ENCODE measurements around the gene IQSEC1.

IQSEC1 gene

GRCh38 chr3:13093687-13094086 is 20.5 kb upstream of the IQSEC1 start:
- H3K4me1 ChIP-seq (ENCODE audit: control insufficient read depth, insufficient read depth, low read length), result peaks cover 13% of the 10 kb centered on the region
- H3K36me3 ChIP-seq (ENCODE audit: control insufficient read depth, insufficient read depth, low read length), result no peaks in the 10 kb centered on the region
- no peak overlapping the region for H3K4me3 ChIP-seq (ENCODE audit: low read depth, low read length)
- H3K27ac ChIP-seq (ENCODE audit: low read depth, low read length), result no peak overlapping the region
- H3K9me3 ChIP-seq (ENCODE audit: control insufficient read depth, insufficient read depth, low read depth, low read length), result no peaks in the 10 kb centered on the region
- no peaks in the 10 kb centered on the region for H3K27me3 ChIP-seq (ENCODE audit: control insufficient read depth, insufficient read depth, low read length)
- H3K9ac ChIP-seq (ENCODE audit: low read length), result no peak overlapping the region

- no peaks in the 10 kb centered on the region for H3K27me3 ChIP-seq (ENCODE audit: control insufficient read depth, insufficient read depth, low read length)
- H3K4me3 ChIP-seq (ENCODE audit: low read depth, low read length), result no peak overlapping the region
- H3K9me3 ChIP-seq (ENCODE audit: control insufficient read depth, insufficient read depth, low read depth, low read length), result no peaks in the 10 kb centered on the region
- no peak overlapping the region for H3K9ac ChIP-seq (ENCODE audit: low read length)
- peaks cover 13% of the 10 kb centered on the region for H3K4me1 ChIP-seq (ENCODE audit: control insufficient read depth, insufficient read depth, low read length)
- H3K27ac ChIP-seq (ENCODE audit: low read depth, low read length), result no peak overlapping the region
- no peaks in the 10 kb centered on the region for H3K36me3 ChIP-seq (ENCODE audit: control insufficient read depth, insufficient read depth, low read length)
Measured at GRCh38 chr3:13092621-13093617, 19.7 kb upstream of the IQSEC1 start.

- Histone ChIP-seq H3K27ac (ENCODE audit: low read depth, low read length) (no peak overlapping the region), H3K36me3 (ENCODE audit: control insufficient read depth, insufficient read depth, low read length) (no peaks in the 10 kb centered on the region), H3K9ac (ENCODE audit: low read length) (no peak overlapping the region), H3K9me3 (ENCODE audit: control insufficient read depth, insufficient read depth, low read depth, low read length) (no peaks in the 10 kb centered on the region), H3K4me1 (ENCODE audit: control insufficient read depth, insufficient read depth, low read length) (peaks cover 13% of the 10 kb centered on the region), H3K4me3 (ENCODE audit: low read depth, low read length) (no peak overlapping the region), H3K27me3 (ENCODE audit: control insufficient read depth, insufficient read depth, low read length) (no peaks in the 10 kb centered on the region)
Measured at GRCh38 chr3:13091898-13092611, 18.8 kb upstream of the IQSEC1 start.

GRCh38 chr3:13088028-13089006 is 15.1 kb upstream of the IQSEC1 start:
- H3K4me1 ChIP-seq (ENCODE audit: control insufficient read depth, insufficient read depth, low read length), result peaks cover 5% of the 10 kb centered on the region
- H3K9me3 ChIP-seq (ENCODE audit: control insufficient read depth, insufficient read depth, low read depth, low read length), result no peaks in the 10 kb centered on the region
- no peak overlapping the region for H3K9ac ChIP-seq (ENCODE audit: low read length)
- H3K4me3 ChIP-seq (ENCODE audit: low read depth, low read length), result no peak overlapping the region
- no peaks in the 10 kb centered on the region for H3K27me3 ChIP-seq (ENCODE audit: control insufficient read depth, insufficient read depth, low read length)
- H3K36me3 ChIP-seq (ENCODE audit: control insufficient read depth, insufficient read depth, low read length), result no peaks in the 10 kb centered on the region
- no peak overlapping the region for H3K27ac ChIP-seq (ENCODE audit: low read depth, low read length)

- Histone ChIP-seq H3K27ac (ENCODE audit: low read depth, low read length) (no peak overlapping the region), H3K36me3 (ENCODE audit: control insufficient read depth, insufficient read depth, low read length) (no peaks in the 10 kb centered on the region), H3K9ac (ENCODE audit: low read length) (no peak overlapping the region), H3K27me3 (ENCODE audit: control insufficient read depth, insufficient read depth, low read length) (no peaks in the 10 kb centered on the region), H3K9me3 (ENCODE audit: control insufficient read depth, insufficient read depth, low read depth, low read length) (no peaks in the 10 kb centered on the region), H3K4me3 (ENCODE audit: low read depth, low read length) (no peak overlapping the region), H3K4me1 (ENCODE audit: control insufficient read depth, insufficient read depth, low read length) (peaks cover 3% of the 10 kb centered on the region)
Measured at GRCh38 chr3:13087320-13087990, 14.2 kb upstream of the IQSEC1 start.

- Histone ChIP-seq H3K9ac (ENCODE audit: low read length) (no peak overlapping the region), H3K36me3 (ENCODE audit: control insufficient read depth, insufficient read depth, low read length) (no peaks in the 10 kb centered on the region), H3K27me3 (ENCODE audit: control insufficient read depth, insufficient read depth, low read length) (no peaks in the 10 kb centered on the region), H3K4me3 (ENCODE audit: low read depth, low read length) (no peak overlapping the region), H3K9me3 (ENCODE audit: control insufficient read depth, insufficient read depth, low read depth, low read length) (no peaks in the 10 kb centered on the region), H3K27ac (ENCODE audit: low read depth, low read length) (no peak overlapping the region), H3K4me1 (ENCODE audit: control insufficient read depth, insufficient read depth, low read length) (no peaks in the 10 kb centered on the region)
Measured at GRCh38 chr3:13086531-13086981, 13.3 kb upstream of the IQSEC1 start.

GRCh38 chr3:13085846-13086179 is 12.6 kb upstream of the IQSEC1 start:
- no peaks in the 10 kb centered on the region for H3K27me3 ChIP-seq (ENCODE audit: control insufficient read depth, insufficient read depth, low read length)
- no peaks in the 10 kb centered on the region for H3K9me3 ChIP-seq (ENCODE audit: control insufficient read depth, insufficient read depth, low read depth, low read length)
- H3K27ac ChIP-seq (ENCODE audit: low read depth, low read length), result no peak overlapping the region
- H3K4me1 ChIP-seq (ENCODE audit: control insufficient read depth, insufficient read depth, low read length), result no peaks in the 10 kb centered on the region
- no peak overlapping the region for H3K9ac ChIP-seq (ENCODE audit: low read length)
- H3K36me3 ChIP-seq (ENCODE audit: control insufficient read depth, insufficient read depth, low read length), result no peaks in the 10 kb centered on the region
- no peak overlapping the region for H3K4me3 ChIP-seq (ENCODE audit: low read depth, low read length)

GRCh38 chr3:13085081-13085845 is 12.0 kb upstream of the IQSEC1 start:
- no peak overlapping the region for H3K27ac ChIP-seq (ENCODE audit: low read depth, low read length)
- H3K9me3 ChIP-seq (ENCODE audit: control insufficient read depth, insufficient read depth, low read depth, low read length), result no peaks in the 10 kb centered on the region
- no peak overlapping the region for H3K9ac ChIP-seq (ENCODE audit: low read length)
- no peaks in the 10 kb centered on the region; the same call in 1 of the 2 replicates for H3K4me1 ChIP-seq (ENCODE audit: control insufficient read depth, insufficient read depth, low read length)
- no peaks in the 10 kb centered on the region for H3K36me3 ChIP-seq (ENCODE audit: control insufficient read depth, insufficient read depth, low read length)
- no peaks in the 10 kb centered on the region for H3K27me3 ChIP-seq (ENCODE audit: control insufficient read depth, insufficient read depth, low read length)
- H3K4me3 ChIP-seq (ENCODE audit: low read depth, low read length), result no peak overlapping the region

GRCh38 chr3:13083898-13084297 is 10.7 kb upstream of the IQSEC1 start:
- Histone ChIP-seq H3K27ac (ENCODE audit: low read depth, low read length) (no peak overlapping the region), H3K36me3 (ENCODE audit: control insufficient read depth, insufficient read depth, low read length) (no peaks in the 10 kb centered on the region), H3K27me3 (ENCODE audit: control insufficient read depth, insufficient read depth, low read length) (no peaks in the 10 kb centered on the region; the same call in 1 of the 2 replicates), H3K4me1 (ENCODE audit: control insufficient read depth, insufficient read depth, low read length) (no peaks in the 10 kb centered on the region; the same call in 1 of the 2 replicates), H3K4me3 (ENCODE audit: low read depth, low read length) (no peak overlapping the region), H3K9ac (ENCODE audit: low read length) (no peak overlapping the region), H3K9me3 (ENCODE audit: control insufficient read depth, insufficient read depth, low read depth, low read length) (no peaks in the 10 kb centered on the region)
